HTERT RPE-1 (cell line): ENCODE results near the gene ADCYAP1R1.

ENCODE experiments used
- in situ Hi-C: fragments of 300-500 bp; cut with MboI; formaldehyde crosslinking; loops from 4 replicates; pipeline ENCODE4 v1.14.3; 2020; ENCODE audit warnings: low sequenced_read_pairs

ADCYAP1R1 gene

DNA sequence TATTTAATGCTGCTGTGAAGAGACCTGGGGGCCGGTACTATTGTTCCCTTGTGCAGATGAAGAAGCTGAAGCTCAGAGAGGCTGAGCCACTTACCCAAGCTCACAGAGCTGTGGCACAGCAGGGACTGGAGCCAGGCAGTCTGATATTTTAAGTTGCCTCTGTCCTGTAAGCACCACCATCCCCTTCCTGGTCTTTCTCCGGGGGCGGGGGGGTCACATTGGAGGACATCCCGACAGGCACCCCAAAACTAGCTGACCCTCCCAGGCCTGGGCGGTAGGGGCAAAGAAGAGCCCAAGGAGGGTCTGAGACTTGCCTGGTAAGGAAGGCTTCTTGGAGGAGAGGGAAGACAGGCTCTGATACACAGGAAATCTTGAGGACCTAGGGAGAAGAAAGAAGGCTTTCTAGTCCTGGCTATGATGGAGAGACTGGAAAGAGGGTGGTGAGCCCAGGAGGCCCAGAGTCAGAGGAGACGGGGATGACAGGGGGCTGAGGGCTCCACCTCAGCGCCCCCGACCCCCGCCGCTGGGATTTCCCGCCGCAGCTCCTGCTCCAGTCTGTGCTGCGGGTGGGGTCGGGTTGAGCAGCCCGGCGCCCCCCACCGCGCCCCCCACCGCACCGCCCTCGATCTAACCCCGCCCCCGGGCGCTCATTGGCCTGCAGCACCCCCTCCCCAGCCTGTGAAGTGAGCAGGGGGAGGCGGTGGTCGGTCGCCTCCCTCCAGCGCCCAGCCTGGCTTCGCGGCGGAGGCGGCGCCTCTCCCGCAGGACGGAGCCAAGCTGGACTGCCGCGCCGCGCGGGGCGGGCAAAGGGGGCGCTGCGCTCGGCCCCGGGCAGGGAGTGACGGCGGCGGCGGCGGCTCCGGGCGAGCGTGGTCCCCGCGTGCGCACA is at the start of gene ADCYAP1R1:
TSS of gene ADCYAP1R1 (plus strand) at position 711 of the 889 bp plus-strand sequence. CDS start 10,957 bp downstream, outside the sequence.
- in situ Hi-C loops = no loop called here

DNA sequence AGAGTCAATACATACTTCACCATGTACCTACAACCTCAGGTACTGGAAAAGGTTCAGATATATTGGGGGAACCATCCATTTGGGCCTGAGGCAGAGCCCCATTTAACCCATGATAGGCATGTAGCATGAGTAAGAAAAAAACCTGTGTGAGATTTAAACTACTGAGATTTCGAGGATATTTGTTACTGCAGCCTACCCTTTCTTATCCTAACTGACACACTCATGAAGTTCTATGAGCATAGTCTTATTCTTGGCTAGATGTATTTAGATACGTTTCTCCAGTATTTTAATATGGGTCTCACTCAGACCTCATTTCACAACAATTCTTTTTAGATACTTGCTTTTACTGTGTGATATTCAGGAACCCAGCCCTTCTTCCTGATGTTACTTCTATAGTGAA is 49.0 kb upstream of the ADCYAP1R1 start:
- in situ Hi-C loops = no loop called here

DNA sequence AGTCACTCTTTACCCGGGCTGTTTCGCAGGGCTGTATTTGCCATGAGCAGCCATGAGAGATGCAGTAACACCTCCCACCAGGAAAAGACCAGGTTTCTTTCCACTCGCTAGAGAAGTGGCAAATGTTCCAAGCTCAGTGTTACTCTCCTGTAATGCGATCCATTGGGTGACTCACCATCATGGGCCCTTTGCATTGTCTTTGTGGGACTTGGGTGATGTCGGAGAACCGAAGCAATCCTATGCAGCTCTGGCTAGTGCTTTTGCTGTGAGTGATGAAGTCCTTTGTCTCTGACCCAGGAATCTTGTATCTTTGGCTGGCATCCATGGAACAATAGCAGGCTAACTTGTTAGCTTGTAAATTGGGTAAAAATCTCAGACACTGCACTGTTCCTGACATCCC is 48.4 kb upstream of the ADCYAP1R1 start:
- in situ Hi-C loops = no loop called here

DNA sequence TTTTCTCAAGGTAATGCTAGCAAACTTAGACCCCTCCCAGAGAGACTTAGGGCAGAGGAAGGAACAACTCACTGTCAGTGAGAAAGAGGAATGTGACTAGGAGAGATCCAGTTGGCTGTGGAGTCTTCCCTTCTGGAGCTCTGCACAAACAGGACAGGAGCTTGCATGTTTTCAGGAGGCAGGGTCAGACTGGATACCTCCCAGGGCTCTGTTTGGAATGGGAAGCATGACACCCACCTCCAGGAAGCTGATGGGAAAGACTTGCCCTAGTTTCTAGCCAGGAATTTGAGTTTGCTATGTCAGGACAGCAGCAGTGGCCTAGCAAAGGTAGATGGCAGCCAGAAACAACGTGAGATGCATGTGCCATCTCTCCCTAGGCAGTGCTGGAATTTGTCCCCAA is 47.7 kb upstream of the ADCYAP1R1 start:
- in situ Hi-C loops = no loop called here

DNA sequence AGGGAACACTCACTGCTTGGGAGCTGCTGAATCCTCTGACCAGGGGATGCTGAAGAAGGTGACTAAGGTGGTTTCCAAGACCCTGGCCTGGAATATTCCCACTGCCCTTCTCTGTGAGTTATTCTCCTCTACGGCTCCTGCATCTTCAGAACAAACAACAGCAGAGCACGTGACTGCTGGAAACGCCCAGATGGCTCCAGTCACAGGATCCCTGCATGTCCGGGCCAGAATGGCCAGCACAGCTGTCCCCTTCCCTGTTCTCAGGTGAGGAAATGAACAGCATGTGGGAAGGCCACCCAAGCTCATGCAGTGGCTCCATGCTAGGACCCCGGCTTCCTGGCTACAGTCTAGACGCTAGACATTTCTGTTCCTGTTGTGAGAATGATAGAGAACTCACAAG is 45.3 kb upstream of the ADCYAP1R1 start:
- in situ Hi-C loops = no loop called here

DNA sequence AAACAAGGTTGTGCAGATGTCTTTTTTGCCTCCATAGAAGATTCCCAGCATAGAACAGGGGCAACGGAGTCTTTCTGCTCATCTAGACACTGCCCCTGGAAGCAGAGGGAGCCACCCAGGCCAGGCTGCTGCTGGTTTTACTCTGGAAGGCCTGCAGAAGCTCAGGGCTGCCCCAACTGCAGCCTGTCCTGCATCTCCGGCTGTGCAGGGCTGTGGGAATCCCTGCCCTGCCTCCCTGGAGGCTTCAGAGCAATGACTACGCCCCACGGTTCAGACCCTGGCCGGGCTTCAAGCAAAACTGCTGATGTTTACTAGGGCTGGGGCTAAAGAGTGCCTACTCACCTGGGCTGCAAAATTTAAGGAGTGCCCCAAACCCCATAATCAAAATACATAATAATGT is 44.5 kb upstream of the ADCYAP1R1 start:
- in situ Hi-C loops = no loop called here

DNA sequence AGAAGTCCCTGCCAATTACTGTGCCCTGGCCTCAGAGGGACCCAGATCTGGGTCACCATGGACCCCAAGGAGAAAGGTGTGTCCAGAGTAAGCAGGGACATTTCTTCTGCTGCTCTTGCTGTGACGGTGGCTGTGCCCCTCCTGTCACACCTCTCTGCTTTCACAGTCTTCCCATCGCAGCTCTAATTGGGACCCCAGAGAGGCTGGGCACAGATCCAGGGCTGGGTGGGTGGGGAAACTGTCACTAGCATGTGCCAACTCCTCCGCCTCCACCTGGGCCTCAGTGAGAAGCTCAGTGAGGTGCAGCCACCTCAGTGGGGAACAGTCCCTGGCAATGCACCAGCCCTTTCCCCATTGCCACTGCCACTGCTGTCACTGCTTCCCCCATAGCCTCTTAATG is 37.3 kb upstream of the ADCYAP1R1 start:
- in situ Hi-C loops = no loop called here

DNA sequence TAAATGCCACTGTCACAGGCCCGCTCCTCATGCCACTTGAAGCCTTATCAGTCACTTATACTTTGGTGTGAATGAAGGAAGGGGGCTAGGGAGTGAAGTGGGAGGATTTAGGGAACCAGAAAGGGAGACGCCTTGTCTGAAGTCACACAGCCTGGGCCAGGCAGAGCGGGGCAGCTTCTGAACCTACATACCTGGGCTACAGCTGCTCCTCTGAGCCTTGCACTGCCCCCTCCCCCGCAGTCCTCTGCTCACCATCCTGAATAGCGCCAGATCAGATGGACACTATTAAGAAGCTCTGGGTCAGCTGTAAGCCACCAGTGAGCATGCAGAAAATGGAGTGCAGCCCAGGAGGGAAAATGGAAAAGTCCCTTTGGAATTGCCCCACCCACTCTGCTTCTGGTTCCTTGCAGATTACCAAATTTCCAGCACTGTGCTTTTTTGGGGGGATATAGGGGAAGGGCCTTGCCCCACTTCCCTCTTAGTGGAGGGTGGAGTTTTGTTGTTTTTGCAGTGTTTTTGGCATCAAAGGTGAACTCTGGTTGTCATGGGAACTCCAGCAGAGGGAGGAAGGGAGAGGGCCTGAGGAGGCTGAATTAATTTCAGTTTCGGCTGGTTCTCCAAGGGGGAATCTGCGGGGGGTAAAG is 35.0 kb upstream of the ADCYAP1R1 start:
- in situ Hi-C loops = no loop called here

DNA sequence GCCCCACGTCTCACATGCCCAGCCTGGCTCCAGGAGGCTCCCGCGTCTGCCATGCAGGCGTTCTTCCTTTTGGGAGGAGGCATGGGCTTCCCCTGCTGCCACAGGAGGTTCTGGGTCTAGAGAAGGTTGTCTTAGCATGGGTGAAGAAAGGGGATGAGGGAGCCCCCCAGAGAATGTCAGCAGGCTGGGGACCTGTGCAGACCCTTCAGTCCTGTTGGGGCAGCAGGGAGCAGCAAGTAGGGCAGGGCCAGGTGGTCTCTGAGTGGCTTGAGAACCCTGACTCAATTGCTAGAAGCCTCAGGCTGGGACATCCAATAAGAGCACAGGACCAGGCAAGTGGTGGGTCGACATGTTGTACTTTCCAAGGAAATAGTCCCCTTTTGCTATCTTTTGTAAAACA is 34.4 kb upstream of the ADCYAP1R1 start:
- in situ Hi-C loops = no loop called here

DNA sequence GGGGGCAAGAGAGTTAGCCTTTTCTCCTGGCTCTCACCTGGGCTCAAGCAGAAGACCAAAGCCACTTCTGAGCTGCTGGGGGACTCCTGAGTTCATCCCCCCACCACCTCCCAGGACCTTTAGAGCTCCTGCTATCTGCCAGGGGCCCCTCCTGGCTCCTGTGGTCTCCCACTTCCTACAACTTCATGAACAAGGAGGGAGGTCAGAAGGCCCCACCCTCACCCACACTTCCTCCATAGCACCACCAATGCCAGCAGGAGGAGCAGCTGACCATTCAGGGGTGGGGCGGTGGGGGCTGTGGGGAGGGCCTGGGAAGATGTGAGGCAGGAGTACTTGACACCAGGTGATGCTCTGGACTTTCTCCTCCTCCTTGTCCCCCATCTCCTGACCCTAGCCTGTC is 32.6 kb upstream of the ADCYAP1R1 start:
- in situ Hi-C loops = no loop called here

DNA sequence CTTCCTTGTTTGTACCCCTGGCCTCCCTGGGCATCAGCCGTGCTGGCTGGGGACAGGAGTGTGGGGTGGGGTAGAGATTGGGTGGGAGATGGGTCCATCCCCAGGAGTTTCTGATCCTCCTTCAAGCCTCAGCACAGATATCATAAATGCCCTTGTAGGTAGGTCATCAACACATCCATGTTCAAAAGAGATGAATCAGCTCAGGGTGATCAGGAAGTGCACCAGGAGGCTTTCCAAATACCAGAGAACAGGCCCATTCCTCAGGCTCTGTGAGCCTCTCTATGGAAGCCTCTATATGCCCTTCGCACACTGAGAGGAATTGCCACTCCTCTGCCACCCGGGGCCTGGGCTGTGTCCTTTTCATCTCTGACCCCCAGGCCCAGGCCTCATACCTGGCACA is 31.9 kb upstream of the ADCYAP1R1 start:
- in situ Hi-C loops = no loop called here

DNA sequence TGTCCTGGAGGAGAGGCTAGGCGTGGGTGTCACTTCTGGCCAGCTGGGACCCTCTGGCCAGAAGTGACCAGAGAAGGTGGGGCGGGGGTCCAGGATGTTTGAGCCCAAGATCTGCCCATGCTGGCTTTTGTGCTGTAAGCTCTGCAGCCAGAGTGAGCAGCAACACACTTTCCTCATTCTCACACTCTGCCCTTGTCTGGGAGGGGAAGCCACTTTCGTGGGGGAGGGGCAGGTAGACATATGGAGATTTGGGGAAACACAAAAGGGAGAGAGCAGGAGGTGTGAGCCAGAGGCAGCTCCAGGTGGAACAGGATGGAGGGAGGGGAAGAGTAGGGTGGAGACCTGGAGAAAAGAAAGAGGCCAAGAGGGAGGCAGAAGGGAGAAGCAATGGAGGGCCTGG is 31.5 kb upstream of the ADCYAP1R1 start:
- in situ Hi-C loops = no loop called here

DNA sequence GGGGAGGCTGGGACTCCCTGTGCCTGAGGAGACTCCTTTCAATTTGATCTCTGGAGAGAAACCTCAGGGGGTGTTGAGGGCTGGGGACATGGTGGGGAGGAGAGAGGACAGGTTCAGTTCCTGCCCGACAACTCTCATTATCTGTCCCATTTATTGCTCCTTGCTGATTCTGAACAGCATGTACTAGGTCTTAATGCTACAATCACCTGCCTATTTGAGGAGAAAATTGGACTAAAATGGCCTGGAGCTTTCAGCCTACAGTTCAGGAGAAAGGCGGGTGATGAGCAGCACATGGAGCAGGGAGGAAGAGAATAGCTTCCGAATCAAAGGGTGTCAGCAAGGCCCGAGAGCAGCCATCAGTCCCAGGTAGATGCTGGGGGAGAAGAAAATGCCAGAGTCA is 30.0 kb upstream of the ADCYAP1R1 start:
- in situ Hi-C loops = no loop called here

DNA sequence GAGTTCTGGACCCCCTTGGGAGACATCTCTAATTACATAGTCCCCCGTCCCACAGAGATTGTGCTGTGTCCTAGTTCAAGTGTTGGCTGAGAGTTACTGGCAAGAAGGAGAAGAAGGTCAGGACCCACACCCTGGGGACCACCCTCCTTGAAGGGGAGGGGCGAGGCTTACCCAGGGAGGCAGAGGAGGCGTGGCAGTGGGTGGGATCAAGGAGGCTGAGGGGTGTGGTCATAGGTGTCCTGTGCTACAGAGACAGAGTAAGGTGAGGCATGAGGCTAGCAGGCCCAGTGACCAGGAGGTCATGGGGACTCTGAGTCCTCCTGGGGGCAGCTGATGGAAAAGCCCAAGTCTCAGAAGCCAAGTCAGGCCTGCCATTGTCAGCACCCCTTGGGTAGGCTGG is 29.4 kb upstream of the ADCYAP1R1 start:
- in situ Hi-C loops = no loop called here

DNA sequence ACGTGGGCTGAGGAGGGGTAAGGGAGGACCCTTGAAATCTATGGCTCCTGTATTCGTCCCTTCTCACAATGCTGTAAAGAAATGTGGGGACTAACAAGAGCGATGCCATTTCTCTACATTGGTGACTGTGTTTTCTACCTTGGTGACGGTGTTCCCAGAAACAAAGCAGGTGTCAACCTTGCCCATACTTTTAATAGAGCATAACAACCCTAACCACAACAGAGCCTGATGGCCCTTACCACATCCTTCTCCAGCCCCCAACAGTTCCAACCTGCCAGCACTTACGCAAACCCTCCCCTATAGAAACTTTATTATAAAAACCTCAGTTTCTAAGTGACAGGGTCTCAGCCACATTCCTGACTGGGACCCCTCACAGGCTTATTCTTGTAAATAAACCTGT is 28.2 kb upstream of the ADCYAP1R1 start:
- in situ Hi-C loops = no loop called here

DNA sequence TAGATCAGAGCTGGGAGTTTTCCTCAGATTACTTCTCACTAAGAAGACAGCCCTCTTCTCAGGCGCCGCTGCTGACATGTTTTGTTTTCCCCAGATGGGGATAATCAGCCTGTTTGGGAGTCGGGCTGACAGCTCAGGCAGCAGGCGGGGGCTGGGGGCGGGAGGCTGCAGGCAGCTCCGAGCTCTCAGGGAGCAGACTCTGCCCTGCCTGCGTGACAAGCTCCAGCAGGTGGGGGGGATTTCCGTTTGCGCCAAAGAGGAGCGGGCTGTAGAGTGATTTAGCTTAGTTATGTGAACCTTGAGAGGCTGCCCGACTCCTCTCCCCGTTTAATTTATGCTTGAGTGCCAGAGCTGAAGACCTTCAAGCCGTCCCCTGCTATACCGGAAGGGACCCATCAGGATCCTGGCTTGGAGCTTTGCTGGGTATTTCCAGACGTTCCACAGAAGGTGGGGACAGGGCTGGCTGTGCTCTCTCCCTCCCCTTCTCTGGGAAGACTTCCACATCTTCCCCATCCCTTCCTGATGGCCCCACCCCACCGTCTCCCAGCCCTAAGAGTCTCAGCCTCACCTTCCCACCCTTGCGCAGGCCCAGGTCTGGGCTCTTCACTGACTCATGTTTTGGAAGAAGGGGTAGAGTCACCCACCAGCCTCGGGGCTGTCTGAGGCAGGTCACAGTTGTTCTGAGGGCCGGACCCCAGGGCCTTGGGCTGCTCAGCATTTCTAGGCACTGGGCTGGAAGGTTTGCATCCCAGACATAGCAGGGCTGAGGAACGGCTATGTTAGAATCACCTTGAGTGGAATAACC is 24.7 kb upstream of the ADCYAP1R1 start:
- in situ Hi-C loops = no loop called here

DNA sequence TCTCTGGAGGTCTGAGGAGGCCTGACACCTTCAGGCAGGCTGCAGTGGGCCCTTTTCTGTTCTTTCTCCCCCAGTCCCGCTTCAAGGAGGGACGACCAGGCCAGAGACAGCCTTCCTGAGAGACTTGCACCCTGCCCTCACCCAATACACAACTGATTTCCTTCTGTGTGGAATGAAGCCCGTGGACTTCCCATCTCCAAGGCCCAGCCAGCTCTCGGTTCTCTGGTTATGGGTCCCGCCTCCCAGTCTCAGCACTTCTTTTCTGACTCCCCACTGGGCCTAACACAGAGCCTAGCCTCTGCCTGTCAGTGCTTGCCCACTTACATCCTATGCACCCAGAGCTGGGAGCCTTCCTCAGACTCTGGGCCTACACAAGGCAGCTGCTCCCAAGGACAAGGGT is 24.1 kb upstream of the ADCYAP1R1 start:
- in situ Hi-C loops = no loop called here

DNA sequence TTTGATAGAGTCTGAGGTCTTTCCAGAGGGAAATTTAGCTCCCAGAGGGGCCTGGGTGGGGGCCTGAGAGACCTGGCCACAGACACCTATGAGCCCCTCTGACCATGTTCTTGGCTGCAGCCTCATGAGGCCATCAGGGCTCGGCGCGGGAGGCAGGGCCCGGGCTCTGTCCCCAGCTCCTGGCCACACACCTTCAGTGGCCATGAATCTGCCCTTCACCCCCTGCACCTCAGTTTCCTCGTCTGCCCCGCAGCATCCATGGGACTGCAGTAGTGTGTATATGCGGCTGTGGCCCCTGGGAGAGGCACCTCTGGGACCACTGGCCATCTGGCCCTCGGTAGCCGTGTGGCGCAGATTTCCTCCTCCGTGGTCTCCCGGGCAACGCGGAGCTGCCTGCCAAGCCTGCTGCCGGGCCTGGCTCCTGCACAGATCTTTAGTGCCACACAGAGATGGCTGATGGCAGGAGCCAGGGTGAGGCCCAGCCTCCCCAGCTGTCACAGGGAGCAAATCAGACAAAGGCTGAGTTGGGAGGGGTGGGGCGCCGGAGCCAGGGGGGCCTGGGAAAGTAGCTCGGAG is 23.6 kb upstream of the ADCYAP1R1 start:
- in situ Hi-C loops = no loop called here

DNA sequence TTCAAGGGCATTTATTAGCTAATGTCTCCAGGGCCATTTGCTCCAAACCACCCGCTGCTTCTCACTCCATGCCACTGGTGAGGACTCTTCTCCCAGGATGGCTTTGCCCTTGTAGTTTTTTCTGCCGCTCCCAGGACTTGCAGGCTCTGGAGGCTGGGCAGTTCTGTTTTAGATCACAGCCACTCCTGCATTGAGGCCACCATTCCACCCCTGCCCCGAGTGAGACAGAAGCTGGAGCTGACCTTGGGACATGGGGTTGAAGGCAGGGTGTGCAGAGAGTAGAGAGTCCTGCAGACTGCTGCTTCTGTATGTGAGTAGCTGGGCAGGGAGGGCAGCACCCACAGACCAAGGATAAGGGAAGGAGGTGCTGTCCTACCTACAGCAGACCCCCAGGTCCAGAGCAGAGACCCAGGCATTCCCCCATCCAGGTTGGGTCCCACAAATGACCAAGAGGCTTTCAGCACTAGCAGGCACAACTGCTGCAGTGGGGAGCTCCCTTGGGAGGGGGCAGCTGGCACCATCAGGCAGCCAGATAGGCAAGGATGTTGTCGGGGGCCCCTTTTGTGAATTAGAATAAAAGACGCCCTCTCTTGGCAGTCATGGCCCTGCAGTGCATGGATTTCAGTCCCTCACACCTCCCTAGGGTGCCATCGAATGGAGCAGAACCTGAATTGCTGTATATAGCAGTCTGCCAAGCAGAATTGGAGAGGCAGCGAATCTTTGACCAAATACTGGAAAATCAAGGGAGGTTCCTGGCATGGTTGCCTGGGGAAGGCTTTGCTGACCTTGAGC is 22.7 kb upstream of the ADCYAP1R1 start:
- in situ Hi-C loops = no loop called here

DNA sequence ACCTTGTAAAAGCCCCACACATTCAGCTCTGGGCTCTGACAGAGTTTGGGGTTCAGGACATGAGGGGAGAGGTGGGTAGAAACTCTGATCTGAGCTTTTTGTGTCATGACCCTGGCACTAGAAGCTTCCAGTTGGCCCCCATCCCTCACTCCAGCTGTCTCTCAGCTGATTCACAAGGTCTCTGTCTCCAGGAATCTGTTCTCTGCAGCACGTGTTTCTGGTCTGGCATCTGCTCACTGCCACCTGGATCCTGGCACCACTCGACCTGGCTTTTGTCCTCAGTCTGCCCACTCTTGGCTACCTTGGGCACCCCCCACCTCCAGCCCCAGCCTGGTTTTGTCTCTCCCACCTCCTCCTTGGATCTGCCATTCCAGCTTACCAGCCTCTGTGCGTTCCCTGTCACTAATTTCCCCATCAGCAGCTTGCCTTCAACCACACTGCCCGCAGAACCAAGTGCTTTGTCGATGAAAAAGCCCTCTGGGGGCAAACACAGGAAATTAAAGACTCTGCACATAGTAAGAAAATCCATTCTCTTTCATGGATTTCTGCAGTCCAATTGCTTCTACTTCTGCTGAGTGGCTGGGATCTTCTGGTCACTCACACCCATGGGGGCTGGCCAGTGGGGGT is 18.3 kb upstream of the ADCYAP1R1 start:
- in situ Hi-C loops = no loop called here
